ENCODE data around the gene KLB.

Gene KLB

DNA sequence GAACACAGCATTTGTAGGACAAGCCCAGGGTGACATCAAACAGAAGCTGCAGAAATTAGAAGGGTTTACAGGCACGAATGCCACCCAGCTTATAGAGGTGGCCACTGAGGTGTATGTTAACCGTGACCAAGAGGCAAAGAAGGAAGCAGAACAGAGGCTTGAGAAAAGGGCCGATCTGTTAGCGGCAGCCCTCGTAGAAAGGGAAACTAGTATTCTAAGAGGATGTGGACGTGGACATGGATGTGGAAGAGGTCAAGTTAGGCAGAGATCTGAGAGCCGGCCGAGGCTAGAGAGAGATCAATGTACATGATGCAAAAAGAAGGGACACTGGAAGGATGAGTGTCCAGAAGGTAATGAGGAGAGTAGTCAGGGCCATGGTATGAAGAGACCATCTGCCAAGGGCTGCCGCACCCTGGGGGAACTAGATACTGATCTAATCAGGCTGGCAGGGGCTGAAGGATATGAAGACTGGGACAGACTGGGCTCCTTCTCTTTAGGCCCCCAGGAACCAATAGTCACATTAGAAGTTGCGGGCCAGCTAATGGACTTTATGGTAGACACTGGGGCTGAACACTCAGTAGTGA lies 79.6 kb downstream of the KLB start:
- H3K36me3 ChIP-seq = no peaks in the 10 kb centered on the region
- H3K27ac ChIP-seq = no peak overlapping the region
- no peak for DNase-seq
- TF ChIP-seq, protein P1, sequence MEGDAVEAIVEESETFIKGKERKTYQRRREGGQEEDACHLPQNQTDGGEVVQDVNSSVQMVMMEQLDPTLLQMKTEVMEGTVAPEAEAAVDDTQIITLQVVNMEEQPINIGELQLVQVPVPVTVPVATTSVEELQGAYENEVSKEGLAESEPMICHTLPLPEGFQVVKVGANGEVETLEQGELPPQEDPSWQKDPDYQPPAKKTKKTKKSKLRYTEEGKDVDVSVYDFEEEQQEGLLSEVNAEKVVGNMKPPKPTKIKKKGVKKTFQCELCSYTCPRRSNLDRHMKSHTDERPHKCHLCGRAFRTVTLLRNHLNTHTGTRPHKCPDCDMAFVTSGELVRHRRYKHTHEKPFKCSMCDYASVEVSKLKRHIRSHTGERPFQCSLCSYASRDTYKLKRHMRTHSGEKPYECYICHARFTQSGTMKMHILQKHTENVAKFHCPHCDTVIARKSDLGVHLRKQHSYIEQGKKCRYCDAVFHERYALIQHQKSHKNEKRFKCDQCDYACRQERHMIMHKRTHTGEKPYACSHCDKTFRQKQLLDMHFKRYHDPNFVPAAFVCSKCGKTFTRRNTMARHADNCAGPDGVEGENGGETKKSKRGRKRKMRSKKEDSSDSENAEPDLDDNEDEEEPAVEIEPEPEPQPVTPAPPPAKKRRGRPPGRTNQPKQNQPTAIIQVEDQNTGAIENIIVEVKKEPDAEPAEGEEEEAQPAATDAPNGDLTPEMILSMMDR (IDR thresholded peaks at IDR 0.05; ENCODE audit: low read depth, low read length) = no peak
- no peaks in the 10 kb centered on the region for H3K27me3 ChIP-seq (ENCODE audit: insufficient read depth, low read depth, severe bottlenecking)
- no peak overlapping the region for H3K4me3 ChIP-seq (ENCODE audit: low read depth, low read length)
- H3K9me3 ChIP-seq (ENCODE audit: severe bottlenecking) = no peaks in the 10 kb centered on the region

DNA sequence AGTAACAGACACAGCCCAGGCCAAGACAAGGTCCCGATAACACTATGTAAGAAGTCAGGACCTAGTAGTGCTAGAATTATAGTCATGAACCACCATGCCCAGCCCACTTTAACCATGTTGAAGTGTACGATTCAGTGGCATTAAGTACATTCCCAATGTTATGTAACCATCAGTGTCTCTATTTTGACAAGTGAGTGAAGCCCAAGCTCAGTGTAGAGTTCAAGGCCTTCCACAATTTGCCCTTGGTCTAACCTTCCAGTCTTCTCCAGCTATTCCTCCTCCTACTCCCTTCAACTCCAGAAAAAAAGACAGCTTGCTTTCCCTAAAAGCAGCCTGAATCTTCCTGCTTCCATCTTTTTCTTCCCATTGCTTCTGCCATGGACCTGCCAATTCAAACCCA lies 83.6 kb downstream of the KLB start:
- H3K4me3 ChIP-seq (ENCODE audit: low read depth, low read length) = no peak overlapping the region
- no peak overlapping the region for H3K27ac ChIP-seq
- H3K27me3 ChIP-seq (ENCODE audit: insufficient read depth, low read depth, severe bottlenecking) = no peaks in the 10 kb centered on the region
- no peaks in the 10 kb centered on the region for H3K36me3 ChIP-seq
- no peaks in the 10 kb centered on the region for H3K9me3 ChIP-seq (ENCODE audit: severe bottlenecking)
- DNase-seq = no peak
- TF ChIP-seq, protein P1 (IDR thresholded peaks at IDR 0.05; ENCODE audit: low read depth, low read length) = no peak

DNA sequence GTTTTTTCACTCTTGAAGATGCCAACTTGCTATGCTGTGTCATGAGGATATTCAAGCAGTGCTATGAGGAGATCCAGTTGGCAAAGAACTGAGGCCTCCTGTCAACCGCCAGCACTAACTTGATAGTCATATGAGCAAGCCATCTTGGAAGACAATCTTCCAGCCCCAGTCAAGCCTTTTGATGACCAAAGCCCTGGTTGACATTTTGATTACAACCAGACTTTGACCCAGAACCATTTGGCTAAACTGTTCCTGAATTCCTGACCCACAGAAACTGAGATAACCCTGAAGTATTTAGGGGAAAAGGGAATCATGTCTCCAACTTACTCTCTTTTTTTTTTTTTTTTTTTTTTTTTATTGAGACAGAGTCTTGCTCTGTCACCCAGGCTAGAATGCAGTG lies 87.6 kb downstream of the KLB start:
- Histone ChIP-seq H3K9me3 (ENCODE audit: severe bottlenecking) (no peaks in the 10 kb centered on the region), H3K36me3 (peaks cover 11% of the 10 kb centered on the region), H3K4me3 (ENCODE audit: low read depth, low read length) (no peak overlapping the region), H3K27ac (no peak overlapping the region), H3K27me3 (ENCODE audit: insufficient read depth, low read depth, severe bottlenecking) (no peaks in the 10 kb centered on the region)
- TF ChIP-seq, protein P1 (IDR thresholded peaks at IDR 0.05; ENCODE audit: low read depth, low read length) = no peak
- DNase-seq = no peak

DNA sequence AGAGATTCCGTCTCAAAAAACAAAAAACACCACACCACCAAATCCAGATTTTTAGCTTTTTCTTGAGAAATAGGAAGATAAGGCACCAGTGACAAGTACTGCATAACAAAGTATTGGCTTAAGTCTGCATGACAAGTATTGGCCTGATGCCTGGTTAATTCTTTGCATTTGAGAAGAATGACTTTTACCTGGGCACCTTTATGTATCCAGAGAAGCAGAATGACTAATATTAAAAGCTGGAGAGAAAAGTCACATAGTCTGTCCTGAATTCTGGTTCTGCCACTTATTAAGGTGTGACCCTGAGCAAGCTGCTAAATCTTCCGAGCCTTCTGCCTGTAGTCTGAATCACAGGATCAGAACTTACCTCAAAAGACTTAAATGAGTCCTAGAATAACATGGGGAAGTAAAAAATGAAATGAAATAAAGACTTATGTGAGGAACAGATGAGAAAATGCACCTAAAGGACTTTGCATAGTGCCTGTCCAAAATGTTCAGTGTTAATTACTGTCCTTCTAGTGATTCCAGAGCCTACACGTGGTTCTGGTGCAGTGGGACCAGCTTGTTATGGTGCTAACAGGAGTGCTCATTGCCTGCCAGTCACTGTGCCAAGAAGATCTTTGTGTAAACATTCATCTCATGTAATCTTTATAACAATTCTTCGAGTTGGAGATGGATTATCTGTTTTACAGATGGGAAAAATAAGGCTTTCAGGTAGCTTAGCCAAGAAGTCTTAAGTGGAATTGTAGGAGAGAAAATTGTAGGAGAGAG lies 88.9 kb downstream of the KLB start:
- no peak overlapping the region for H3K27ac ChIP-seq
- H3K4me3 ChIP-seq (ENCODE audit: low read depth, low read length) = no peak overlapping the region
- H3K36me3 ChIP-seq = peaks cover 21% of the 10 kb centered on the region
- no peak for DNase-seq
- TF ChIP-seq, protein P1 (IDR thresholded peaks at IDR 0.05; ENCODE audit: low read depth, low read length) = no peak
- H3K9me3 ChIP-seq (ENCODE audit: severe bottlenecking) = no peaks in the 10 kb centered on the region
- H3K27me3 ChIP-seq (ENCODE audit: insufficient read depth, low read depth, severe bottlenecking) = no peaks in the 10 kb centered on the region

DNA sequence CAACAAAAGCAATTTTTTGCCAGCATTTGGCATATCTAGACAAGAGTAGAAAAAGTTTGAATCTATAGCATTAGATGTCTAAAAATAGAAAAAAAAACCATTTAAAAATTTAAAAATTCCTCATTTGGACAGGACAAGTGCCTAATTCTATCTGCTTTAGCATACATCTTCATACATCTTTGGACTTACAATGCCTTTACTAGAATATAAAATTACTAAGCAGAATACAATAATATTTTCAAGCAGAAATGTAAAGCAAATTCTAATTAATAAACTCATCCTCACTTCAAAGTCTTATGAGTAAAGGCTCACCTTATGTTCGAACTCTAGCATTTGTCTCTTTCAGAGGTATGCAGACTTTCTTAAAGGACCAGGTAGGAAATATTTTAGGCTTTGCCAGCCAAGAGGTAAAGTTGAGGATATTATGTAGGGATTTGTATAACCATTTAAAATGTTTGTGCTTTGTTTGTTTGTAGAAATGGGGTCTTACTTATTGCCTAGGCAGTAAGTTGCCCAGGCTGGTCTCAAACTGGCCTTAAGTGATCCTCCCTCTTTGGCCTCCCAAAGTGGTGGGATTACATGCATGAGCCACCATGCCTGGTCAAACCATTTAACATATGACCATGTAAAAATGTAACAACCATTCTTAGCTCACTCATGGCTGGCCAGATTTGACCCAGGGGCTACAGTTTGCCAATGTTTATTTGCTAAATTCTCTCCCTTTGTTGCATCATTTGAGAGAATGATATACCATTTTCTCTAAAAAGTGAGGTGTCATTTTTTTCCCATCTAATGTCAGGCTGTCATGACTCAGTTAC lies 91.4 kb downstream of the KLB start:
- TF ChIP-seq, protein P1 (IDR thresholded peaks at IDR 0.05; ENCODE audit: low read depth, low read length) = no peak
- no peak for DNase-seq
- no peaks in the 10 kb centered on the region for H3K27me3 ChIP-seq (ENCODE audit: insufficient read depth, low read depth, severe bottlenecking)
- H3K9me3 ChIP-seq (ENCODE audit: severe bottlenecking) = no peaks in the 10 kb centered on the region
- H3K4me3 ChIP-seq (ENCODE audit: low read depth, low read length) = no peak overlapping the region
- H3K27ac ChIP-seq = no peak overlapping the region
- peaks cover 44% of the 10 kb centered on the region for H3K36me3 ChIP-seq
